ENCODE data around the gene KCNK5.

The KCNK5 gene

GRCh38 chr6:39239527-39240154 lies 10.4 kb upstream of the KCNK5 start:
- no peak for DNase-seq

- DNase-seq, result no peak
These were observed 7.5 kb upstream of the KCNK5 start for GRCh38 chr6:39236742-39237141.

- no peak for DNase-seq
These were observed 4.1 kb upstream of the KCNK5 start for GRCh38 chr6:39233333-39233732.

GRCh38 chr6:39231521-39232243 lies 2.4 kb upstream of the KCNK5 start:
- no peak for DNase-seq

GRCh38 chr6:39230654-39231035 lies 1.4 kb upstream of the KCNK5 start:
- DNase-seq, result no peak

- DNase-seq, result no peak
These were observed 934 bp downstream of the KCNK5 start for GRCh38 chr6:39228111-39228971.

GRCh38 chr6:39227476-39227875 lies 1.8 kb downstream of the KCNK5 start:
- no peak for DNase-seq

GRCh38 chr6:39226639-39227329 lies 2.5 kb downstream of the KCNK5 start:
- no peak for DNase-seq

GRCh38 chr6:39225946-39226437 lies 3.3 kb downstream of the KCNK5 start:
- peak; percentile 50 for DNase-seq

GRCh38 chr6:39225543-39225942 lies 3.7 kb downstream of the KCNK5 start:
- DNase-seq, result no peak

GRCh38 chr6:39224523-39225182 lies 4.6 kb downstream of the KCNK5 start:
- DNase-seq, result no peak

- no peak for DNase-seq
These were observed 5.3 kb downstream of the KCNK5 start for GRCh38 chr6:39224011-39224410.

GRCh38 chr6:39223555-39223954 lies 5.7 kb downstream of the KCNK5 start:
- no peak for DNase-seq

- no peak for DNase-seq
These were observed 6.2 kb downstream of the KCNK5 start for GRCh38 chr6:39223061-39223460.

- DNase-seq, result no peak
These were observed 7.3 kb downstream of the KCNK5 start for GRCh38 chr6:39221779-39222641.

- no peak for DNase-seq
These were observed 8.2 kb downstream of the KCNK5 start for GRCh38 chr6:39221115-39221514.

GRCh38 chr6:39218868-39219567 lies 10.3 kb downstream of the KCNK5 start:
- no peak for DNase-seq

- DNase-seq, result no peak
These were observed 12.0 kb downstream of the KCNK5 start for GRCh38 chr6:39217177-39217864.

- DNase-seq, result no peak
These were observed 13.6 kb downstream of the KCNK5 start for GRCh38 chr6:39215640-39216158.

Data from GDM1 (cell line).